Fibroblast of skin of back (primary cell): ENCODE data around the gene FARS2.

Experiments
- DNase-seq: peaks from one replicate; pipeline ENCODE4 v3.0.0-alpha.2; 2013

FARS2 gene

DNA sequence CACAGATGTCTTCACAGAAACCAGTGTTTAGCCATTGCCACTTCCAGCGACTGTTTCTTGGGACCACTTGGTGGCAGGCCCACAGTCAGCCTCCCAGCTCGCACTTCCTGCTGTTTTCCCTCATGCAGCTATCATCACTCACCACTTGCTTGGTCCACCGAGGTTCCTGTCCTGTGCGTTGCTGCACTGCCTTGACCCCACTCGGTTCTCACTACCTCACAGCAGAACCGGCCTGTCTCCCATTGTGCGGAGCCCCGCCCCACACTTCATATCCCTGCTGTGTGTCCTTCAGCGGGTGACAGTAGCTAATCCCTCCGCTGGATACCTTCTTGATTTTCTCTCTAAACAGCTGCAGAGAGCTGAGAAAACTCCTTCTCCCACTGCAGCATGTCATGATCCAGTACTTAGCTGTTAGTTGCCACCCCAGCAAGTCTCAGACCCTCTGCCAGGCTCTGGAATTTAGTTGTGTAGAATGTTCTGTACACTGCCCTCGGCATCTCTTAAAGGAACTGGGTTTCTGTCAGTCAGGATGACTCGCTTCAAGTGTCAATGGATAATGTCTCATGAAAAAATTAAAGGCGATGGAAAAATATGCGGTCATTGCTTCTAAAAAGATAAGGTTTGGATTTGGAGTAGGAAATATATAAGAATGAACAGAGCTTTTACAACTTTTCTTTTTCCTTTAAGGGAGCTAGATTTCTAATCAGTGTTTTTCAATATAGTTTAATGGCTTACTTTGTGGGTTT, 208.0 kb downstream of the FARS2 start:
- no peak for DNase-seq

- DNase-seq = peak; percentile 57
Observed at GRCh38 chr6:5471044-5471443, 209.7 kb downstream of the FARS2 start.

DNA sequence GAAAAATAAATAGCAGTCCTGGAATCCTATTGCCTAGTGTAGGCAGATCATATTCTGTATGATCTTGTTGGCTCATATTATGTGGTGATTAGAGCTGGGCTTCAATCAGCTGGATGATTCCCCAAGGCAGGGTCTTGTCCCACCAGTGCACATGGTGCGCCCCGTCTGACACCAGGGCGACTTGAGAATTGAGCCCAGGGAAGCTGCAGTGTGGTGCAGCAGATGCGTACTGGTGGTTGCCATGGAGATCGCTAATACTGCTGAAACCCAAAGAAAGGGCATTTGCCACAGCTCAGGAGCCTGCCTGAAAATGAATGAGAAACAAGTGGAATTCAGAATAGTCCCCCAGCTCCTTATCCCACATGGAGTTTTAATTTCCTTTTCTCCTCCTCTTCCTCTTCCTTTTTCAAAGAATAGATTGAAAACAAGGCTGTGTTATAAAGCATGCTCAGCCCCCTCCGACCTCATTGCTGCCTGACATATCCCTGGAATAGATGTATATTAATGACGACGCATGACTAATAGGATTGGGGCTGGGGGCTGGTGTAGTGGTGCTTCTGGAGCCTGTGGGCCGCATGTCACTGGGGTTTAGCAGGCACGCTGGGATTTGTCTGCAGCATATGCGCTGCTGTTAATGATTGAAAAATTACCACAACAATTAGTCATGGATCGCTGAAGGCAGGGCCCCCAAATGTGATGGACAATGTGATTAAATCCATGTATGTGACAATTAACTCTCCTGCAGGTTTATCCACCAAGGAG, 210.5 kb downstream of the FARS2 start:
- DNase-seq = no peak

DNA sequence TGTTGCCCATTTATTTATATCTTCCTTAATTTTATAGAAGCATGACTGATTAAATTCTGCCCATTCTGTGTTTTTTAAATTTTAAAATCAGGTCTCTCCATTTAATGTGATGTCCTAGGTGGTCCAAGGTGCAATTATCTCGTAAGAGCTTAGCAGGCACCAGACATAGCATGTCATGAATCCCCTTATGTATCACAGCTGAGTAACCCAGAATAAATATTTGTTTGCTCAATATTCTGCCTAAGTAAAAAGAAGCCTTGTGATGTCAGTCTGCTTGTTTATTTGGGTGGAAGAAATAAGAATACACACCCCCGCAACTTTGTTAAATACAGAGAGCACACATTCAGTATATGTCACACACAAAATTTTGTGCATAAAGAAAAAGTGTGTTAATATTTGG, 211.3 kb downstream of the FARS2 start:
- no peak for DNase-seq

GRCh38 chr6:5475779-5476178, 214.5 kb downstream of the FARS2 start:
- DNase-seq = no peak

DNA sequence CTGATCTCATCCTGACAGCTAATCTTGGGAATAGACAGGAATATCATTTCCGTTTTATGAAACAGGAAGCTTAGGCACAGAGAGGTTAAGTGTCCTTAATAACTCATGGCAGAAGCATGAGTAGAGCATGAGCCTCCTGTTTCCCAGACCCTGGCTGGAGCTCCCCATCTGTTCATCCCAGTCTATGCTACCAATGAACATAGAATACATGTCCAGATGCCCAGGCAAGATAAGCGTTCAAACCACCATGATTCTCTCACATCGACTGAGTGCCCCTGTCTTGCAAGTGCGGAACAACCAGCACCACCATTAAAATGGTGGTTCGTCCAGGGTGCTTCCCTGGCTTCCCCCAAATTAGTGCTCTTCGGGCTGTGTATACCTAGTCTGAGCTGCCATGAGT, 217.1 kb downstream of the FARS2 start:
- DNase-seq = no peak

GRCh38 chr6:5481033-5481432, 219.7 kb downstream of the FARS2 start:
- no peak for DNase-seq

GRCh38 chr6:5481750-5482149, 220.4 kb downstream of the FARS2 start:
- DNase-seq = no peak

DNA sequence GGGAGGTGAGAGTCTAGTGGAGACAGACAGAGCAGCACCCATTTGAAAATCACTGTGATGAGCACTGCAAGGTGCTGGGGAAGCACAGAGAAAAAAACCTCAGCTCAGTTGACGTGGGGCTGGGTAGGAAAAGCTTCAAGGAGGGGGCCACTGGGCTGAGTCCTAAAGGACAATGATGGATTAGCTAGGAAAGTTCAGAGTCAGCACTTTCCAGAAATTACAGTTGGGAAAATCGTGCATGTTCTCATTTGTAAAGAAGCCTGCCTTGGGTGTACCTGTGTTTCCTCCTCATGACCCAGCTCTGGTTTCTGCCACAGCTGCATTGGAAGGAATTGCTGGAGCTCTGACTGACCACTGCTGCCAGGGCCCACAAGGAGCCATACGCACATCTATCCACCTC, 221.3 kb downstream of the FARS2 start:
- DNase-seq = no peak

GRCh38 chr6:5484692-5485091, 223.4 kb downstream of the FARS2 start:
- no peak for DNase-seq

GRCh38 chr6:5486214-5486613, 224.9 kb downstream of the FARS2 start:
- no peak for DNase-seq

DNA sequence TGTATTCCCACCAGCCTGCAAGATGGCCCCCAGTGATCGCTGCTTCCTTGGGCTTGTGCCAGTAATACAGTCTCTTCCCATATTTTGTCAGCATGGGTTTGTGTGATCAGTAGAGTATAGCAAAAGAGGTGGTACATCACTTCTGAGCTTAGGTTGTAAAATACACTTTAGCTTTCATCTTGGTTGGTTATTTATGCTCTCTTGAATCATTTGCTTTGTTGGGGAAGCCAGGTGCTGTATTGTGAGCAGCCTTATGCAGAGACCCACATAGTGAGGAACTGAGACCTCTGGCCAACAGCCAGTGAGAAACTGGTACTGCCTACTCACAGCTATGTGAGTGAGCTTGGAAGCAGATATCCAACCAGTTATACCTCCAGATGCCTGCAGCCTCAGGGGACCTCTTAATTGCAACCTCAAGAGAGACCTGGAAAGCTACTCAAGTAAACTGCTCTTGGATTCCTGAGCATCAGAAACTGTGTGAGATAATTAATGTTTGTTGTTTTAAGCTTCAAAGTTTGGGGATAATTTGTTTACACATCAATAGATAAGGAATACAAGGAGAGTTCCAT, 229.3 kb downstream of the FARS2 start:
- no peak for DNase-seq

DNA sequence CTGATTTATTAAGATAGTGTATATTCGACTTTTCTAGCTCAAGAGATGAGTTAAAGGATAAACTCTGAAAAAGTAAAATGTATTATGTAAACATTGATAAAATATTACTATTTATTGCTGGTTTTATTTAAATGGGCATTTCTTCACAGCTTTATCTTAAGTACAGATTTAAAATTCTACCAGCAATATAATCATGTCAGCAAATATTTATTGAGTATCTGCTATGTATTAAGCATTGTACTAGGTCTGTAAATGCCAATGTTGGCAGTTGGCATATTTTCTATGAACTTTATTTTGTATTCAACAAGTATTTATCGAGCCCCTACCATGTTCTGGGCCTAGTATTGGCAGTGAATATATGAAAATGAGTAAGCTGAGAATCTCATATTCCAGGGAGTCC, 231.0 kb downstream of the FARS2 start:
- no peak for DNase-seq

GRCh38 chr6:5493806-5494205, 232.5 kb downstream of the FARS2 start:
- no peak for DNase-seq

DNA sequence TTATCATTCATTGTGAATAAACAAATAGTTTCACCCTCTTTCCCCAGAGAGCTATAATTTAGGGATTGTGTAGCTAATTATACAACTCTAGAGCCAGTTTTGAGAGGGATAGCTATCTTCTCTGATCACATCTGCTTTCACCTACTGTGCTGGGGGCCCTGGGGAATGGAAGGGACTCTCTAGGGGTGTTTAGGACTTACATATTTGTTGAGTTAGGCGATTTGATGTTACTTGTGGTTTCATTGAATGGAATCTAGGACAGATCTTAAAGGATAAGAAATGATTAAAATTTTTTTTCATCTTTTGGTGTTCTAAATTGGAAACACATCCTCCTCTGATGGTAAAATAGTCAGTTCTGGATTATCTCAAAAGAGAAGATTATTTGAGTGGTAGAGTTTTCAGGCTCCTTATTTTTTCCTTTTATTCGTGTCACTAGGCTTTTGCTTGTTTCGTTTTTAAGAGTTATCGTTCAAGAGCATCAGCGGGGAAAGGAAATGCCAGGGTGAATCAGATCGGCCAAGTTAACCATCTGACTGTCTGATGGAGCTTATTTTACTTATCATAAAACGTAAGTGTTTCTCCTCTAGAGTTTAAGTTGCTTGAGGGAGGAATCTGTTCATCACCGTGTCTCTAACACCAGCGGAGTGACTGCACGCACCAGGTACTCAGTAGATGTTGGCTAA, 236.7 kb downstream of the FARS2 start:
- DNase-seq = peak; percentile 93

- DNase-seq = peak; percentile 80
Observed at GRCh38 chr6:5498579-5498899, 237.2 kb downstream of the FARS2 start.

- DNase-seq = peak; percentile 79
Observed at GRCh38 chr6:5499644-5500306, 238.5 kb downstream of the FARS2 start.

DNA sequence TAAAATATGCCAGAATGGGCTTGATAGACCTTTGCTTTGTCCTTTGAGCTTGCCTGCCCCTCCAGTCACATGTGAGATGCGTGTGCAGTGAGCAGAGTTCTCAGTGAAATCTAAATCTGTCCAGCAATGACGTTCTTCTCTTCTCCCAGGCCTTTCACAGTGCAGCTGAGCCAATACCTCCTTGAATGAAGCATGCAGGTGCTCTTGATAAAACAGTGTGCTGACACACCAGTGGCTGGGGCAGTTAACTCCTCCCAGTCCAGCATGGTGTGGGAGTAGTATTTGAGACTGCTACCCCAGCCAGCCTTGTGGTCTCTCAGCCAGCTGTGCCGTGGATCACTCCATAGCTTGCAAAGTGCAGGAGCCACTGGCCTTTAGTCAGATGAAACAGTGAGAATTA, 240.5 kb downstream of the FARS2 start:
- no peak for DNase-seq

GRCh38 chr6:5504078-5504477, 242.8 kb downstream of the FARS2 start:
- no peak for DNase-seq

GRCh38 chr6:5506149-5506548, 244.8 kb downstream of the FARS2 start:
- no peak for DNase-seq

DNA sequence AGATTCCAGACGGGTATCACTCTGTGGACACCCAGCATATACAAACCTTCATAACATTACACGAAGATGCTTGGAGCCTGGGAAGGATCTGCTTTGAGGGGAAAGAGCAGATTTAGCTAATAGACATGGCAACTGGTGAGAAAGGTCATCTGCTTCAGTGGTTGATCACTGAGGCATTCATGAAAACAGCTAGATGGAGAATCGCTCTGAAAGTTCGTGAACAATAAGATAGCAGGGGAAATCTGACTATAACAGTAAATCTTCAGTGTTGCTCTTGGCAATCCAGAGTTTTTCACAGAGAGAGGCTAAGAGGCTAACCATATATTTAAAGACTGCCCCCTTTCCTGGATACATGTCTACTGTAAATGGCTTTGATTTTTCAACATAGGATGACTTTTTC, 245.3 kb downstream of the FARS2 start:
- no peak for DNase-seq

- DNase-seq = no peak
Observed at GRCh38 chr6:5507131-5507681, 245.9 kb downstream of the FARS2 start.

GRCh38 chr6:5509106-5509505, 247.8 kb downstream of the FARS2 start:
- no peak for DNase-seq
